ENCODE measurements around the gene TNFAIP2.

DNA sequence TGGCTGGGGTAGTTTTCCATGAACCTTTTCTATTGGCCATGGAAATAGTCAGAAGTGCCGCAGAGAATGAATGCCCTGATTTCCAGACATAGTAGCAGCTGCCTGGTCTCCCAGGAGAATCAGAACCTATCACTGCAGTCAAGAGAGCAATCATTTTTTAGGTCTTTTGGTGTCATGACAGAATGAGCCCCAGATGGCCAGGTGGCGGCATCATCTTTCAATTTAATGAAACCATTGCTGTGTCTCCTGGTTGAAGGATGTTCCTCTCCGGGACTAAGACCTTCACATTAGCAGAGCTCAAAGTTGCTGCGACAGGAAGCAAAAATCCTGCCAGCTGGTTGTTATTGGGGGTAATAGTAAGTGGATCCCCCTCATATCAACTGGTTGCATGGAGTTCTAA, 18.8 kb downstream of the TNFAIP2 start:
- no peak for TF ChIP-seq ZNF565 (CRISPR knock-in tag; conservative IDR thresholded peaks at IDR 0.05; ENCODE audit: low read depth)
- no peak for TF ChIP-seq RARB (CRISPR knock-in tag; IDR thresholded peaks at IDR 0.05)
- no peak for TF ChIP-seq ZFP3 (CRISPR knock-in tag; IDR thresholded peaks at IDR 0.05)
- TF ChIP-seq TCF4 (CRISPR knock-in tag; IDR thresholded peaks at IDR 0.05; ENCODE audit: borderline replicate concordance) = no peak
- TF ChIP-seq ZFP30 (CRISPR knock-in tag; IDR thresholded peaks at IDR 0.05) = no peak
- TF ChIP-seq ZNF70 (CRISPR knock-in tag; IDR thresholded peaks at IDR 0.05) = no peak
- TF ChIP-seq, protein P1, sequence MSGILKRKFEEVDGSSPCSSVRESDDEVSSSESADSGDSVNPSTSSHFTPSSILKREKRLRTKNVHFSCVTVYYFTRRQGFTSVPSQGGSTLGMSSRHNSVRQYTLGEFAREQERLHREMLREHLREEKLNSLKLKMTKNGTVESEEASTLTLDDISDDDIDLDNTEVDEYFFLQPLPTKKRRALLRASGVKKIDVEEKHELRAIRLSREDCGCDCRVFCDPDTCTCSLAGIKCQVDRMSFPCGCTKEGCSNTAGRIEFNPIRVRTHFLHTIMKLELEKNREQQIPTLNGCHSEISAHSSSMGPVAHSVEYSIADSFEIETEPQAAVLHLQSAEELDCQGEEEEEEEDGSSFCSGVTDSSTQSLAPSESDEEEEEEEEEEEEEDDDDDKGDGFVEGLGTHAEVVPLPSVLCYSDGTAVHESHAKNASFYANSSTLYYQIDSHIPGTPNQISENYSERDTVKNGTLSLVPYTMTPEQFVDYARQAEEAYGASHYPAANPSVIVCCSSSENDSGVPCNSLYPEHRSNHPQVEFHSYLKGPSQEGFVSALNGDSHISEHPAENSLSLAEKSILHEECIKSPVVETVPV (CRISPR knock-in tag; IDR thresholded peaks at IDR 0.05) = no peak
- TF ChIP-seq, protein P2, sequence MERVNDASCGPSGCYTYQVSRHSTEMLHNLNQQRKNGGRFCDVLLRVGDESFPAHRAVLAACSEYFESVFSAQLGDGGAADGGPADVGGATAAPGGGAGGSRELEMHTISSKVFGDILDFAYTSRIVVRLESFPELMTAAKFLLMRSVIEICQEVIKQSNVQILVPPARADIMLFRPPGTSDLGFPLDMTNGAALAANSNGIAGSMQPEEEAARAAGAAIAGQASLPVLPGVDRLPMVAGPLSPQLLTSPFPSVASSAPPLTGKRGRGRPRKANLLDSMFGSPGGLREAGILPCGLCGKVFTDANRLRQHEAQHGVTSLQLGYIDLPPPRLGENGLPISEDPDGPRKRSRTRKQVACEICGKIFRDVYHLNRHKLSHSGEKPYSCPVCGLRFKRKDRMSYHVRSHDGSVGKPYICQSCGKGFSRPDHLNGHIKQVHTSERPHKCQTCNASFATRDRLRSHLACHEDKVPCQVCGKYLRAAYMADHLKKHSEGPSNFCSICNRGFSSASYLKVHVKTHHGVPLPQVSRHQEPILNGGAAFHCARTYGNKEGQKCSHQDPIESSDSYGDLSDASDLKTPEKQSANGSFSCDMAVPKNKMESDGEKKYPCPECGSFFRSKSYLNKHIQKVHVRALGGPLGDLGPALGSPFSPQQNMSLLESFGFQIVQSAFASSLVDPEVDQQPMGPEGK (CRISPR knock-in tag; IDR thresholded peaks at IDR 0.05; ENCODE audit: borderline replicate concordance) = no peak

Data from SK-N-SH treated with all-trans-retinoic acid at 6 μM for 48 hours (cell line).